GM12872 (cell line): Measurements from ENCODE around the gene DMBT1.

ENCODE experiments used
- CTCF ChIP-seq: IDR thresholded peaks from 3 replicates; pipeline ENCODE4 v1.5.1; 2011; ENCODE audit warnings: low read depth, mild to moderate bottlenecking, low read length, moderate library complexity; ENCODE audit not compliant: insufficient read depth

The DMBT1 gene

GRCh38 chr10:122532601-122533296, 27.8 kb upstream of the DMBT1 start:
- TF ChIP-seq CTCF = no peak

GRCh38 chr10:122537545-122537944, 23.0 kb upstream of the DMBT1 start:
- TF ChIP-seq CTCF = no peak

- TF ChIP-seq CTCF = no peak
Observed at GRCh38 chr10:122541541-122542002, 19.0 kb upstream of the DMBT1 start.

- no peak for TF ChIP-seq CTCF
Observed at GRCh38 chr10:122543676-122544445, 16.7 kb upstream of the DMBT1 start.

- TF ChIP-seq CTCF = no peak
Observed at GRCh38 chr10:122544493-122544892, 16.1 kb upstream of the DMBT1 start.

- no peak for TF ChIP-seq CTCF
Observed at GRCh38 chr10:122546242-122546641, 14.3 kb upstream of the DMBT1 start.

GRCh38 chr10:122548407-122549085, 12.0 kb upstream of the DMBT1 start:
- TF ChIP-seq CTCF = no peak
